SK-MEL-5 (cell line): ENCODE results near the gene BRD3OS. TPM values are rescaled to one million over a fixed set of nuclear protein-coding genes. Genes with fewer than 3 reads are reported as not detected.

Source experiments
- DNase-seq: peaks from one replicate; pipeline ENCODE4 v3.0.0-alpha.2; 2016; ENCODE audit warnings: low read depth, low spot score
- in situ Hi-C: cut with HindIII; loops from 2 replicates; pipeline ENCODE4 v1.10.0; 2016; ENCODE audit warnings: low sequenced_read_pairs, high pct_unique_total_duplicates, low pct_unique_long_range_greater_than_20kb
- total RNA-seq: library from RNA; depleted of rRNA; stranded (reverse); fragments of >200 nt; shearing (Covaris generic); gene quantifications from 2 replicates; pipeline ENCODE4 v1.2.3, GENCODE V29; 2014

BRD3OS gene
- total RNA-seq, 1 experiment from 2014 or later, result 18.3 TPM

DNA sequence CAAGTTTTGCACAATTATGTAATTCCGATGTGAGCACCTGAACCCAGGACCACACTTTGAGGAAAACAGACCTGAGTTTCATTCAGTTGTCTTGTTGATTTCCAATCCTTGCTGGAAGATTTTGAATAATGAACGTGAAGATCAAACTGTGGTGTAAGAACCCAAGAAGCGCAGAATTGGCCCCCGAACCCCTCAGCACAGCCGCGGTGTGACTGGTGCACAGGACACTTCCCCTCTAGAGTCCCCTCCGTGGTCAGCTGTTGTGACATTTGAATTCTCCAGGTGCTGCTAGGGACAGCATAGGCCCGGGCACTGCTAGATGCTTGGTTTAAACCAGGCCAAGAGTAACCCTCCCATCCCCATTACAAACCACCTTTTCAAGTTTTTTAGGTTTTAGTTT is 1.7 kb downstream of the BRD3OS start:
- DNase-seq, result no peak
- in situ Hi-C loops, result no loop called here

DNA sequence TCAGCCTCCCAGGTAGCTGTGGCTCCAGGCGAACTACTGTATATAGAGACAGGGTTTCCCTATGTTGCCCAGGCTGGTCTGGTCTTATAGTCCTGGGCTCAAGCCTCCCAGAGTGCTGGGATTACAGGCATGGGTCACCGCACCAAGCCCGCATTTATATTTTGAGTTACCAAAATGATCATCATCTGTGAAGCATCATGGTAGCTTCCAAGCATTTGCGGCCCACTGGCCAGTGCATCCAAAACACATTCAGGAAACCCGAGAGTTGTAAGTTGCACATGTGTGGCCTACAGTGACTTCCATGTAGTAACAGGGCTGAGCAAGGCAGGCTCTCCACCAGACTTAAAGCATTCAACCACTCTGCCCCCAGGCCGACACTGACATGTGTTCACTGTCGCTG is 2.3 kb downstream of the BRD3OS start:
- DNase-seq, result no peak
- in situ Hi-C loops, result no loop called here

DNA sequence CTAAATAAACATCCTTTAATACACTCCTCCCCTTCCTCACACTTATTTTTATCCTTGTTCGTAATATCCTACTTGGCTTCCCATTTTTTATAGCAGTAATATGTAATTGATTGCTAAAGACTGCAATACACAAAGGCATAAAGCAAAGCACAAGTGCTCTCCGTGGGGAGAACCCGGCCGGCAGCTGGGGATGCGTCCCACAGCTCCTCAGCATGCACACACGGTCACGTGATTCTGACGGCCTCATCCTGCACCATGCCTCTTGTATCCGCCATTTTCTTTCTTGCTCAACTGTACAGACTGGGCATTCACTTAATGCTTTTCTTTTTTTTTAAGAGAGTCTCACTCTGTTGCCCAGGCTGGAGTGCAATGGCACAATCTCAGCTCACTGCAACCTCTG is 2.8 kb downstream of the BRD3OS start:
- in situ Hi-C loops, result no loop called here
- no peak for DNase-seq

- in situ Hi-C loops, result no loop called here
These were observed 3.4 kb downstream of the BRD3OS start for GRCh38 chr9:134028575-134029247.

GRCh38 chr9:134029248-134030226 is 4.3 kb downstream of the BRD3OS start:
- in situ Hi-C loops, result no loop called here
- DNase-seq, result no peak

More at GRCh38 chr9:134028575-134029247, 3.4 kb downstream of the BRD3OS start:
- DNase-seq, result no peak

GRCh38 chr9:134030821-134031470 is 5.7 kb downstream of the BRD3OS start:
- in situ Hi-C loops, result no loop called here
- DNase-seq, result no peak

DNA sequence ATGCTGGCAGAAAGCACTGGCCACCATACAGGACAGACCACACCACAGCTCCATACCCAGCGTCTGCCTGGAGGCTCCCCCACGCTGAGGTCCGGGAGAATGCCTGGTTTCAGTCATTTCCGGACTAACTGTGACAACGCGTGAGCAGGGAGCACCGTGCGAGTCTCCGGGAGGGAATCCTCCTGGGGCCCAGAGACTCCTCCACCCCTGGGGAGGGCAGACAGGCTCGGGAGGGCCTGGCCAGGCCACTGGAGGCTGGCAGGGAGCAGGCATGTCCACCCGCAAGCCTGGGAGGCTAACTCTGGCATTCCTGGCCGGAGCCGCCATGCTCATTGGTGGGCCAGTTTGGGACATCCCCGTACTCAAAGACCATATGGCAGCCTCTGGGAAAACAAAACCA is 6.5 kb downstream of the BRD3OS start:
- in situ Hi-C loops, result no loop called here
- no peak for DNase-seq

GRCh38 chr9:134032456-134033222 is 7.4 kb downstream of the BRD3OS start:
- in situ Hi-C loops, result no loop called here
- no peak for DNase-seq

- in situ Hi-C loops, result no loop called here
- DNase-seq, result no peak
These were observed 8.4 kb downstream of the BRD3OS start for GRCh38 chr9:134033516-134034214.

DNA sequence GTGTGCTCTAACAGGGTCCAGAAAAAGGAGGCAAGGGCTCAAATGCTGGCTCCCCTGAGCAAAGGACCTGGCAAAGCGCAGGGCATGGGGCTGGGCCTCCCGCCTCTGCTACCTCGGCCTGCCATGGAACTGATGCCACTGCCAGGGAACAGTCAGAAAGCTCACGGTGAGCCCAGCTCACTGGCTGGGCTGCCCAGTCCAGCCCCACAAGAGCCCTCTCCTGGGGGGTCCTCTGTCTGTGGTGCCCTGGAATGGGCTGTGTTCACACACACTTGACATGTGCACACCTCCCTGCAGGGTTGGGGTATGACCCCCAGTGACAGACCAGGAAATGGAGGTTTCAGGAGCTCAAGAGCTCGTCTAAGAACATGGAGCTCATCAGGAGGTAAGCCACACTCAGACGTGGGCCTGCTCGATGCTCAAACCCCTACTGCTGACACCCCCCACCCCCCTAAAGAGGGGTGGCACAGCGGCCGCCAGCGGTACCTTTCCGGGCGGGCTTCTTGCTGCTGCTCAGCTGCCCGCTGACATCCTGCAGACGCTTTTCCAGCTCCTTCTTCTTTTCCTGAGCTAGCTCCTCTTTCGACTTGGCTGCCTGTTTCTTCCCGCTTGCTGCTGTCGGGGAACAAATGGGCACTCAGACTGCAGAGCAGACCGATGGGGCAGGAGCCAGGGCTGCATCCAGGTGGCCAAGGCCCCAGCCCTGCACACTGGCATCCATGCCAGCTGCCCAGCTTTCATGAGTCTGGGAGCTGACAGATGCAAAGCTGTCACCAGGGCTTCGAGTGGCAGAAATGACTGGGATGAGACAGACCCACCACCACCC is 9.1 kb downstream of the BRD3OS start:
- in situ Hi-C loops, result no loop called here

DNA sequence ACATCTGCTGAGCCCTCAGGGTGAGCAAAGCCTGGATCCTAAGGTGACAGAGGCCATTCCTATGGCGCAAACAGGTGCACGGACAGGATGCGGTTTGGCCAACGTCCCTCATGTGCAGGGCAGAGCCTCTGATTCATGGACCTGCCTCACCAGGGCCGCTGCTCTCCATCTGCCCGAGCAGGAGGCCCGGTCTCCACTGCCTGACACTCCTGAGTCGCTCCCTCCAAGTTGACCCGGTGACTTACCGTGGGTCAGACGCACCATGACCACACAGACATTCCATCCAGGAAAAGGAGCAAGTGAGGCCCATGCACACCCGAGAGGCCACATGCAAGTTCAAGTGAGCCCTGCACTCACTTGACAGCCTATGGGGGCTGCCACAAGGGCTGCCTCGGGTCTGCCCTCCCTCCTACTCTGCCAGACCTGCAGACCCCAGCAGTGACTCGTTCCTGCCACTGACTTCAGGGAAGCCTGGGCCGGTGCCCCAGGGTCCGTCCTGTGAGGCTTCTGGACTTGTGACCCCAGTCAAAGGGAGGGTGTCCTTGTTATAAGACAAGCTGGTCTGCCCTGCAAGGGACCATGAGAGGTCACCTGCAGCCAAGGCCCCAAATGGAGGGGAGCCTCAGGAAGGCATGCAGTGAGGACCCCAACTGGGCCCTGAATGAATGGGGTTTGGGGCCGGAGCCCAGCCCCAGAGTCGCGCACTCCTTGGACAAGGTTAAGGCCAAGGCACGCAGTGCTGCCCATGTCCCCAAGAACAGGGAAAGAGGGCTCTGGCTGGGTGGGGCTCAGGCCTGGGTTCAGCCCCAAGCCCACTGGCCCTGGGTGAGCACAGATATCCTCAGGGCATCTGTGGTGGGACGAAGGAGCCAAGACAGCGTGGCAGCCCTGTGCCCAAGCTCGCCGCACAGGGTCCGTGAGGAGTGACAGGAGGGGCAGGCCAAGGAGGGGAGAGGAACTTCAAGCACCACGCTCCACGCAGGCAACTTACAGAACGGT is 10.1 kb downstream of the BRD3OS start:
- in situ Hi-C loops, result no loop called here

More for the DNA sequence above, 9.1 kb downstream of the BRD3OS start:
- no peak for DNase-seq

DNA sequence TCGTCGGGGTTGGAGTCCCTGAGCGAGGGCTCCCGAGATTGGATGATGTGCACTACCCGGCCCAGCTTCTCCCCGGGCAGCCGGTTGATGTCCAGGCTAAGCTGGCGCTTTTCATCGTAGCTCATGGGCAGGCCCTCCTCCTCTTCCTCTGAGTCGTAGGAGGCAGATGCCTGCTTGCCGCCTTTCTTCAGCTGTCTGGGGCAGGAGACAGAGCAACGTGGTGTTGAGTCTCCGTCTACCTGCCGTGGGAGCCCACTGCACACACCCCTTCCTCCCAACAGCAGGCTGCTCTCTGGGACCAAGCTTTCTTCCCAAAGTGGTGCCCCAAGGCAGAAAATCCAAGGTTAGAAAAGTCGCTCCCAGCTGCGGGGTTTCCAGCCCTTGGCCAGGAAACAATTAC is 10.8 kb downstream of the BRD3OS start:
- no peak for DNase-seq
- in situ Hi-C loops, result no loop called here

More for the DNA sequence above, 10.1 kb downstream of the BRD3OS start:
- no peak for DNase-seq

DNA sequence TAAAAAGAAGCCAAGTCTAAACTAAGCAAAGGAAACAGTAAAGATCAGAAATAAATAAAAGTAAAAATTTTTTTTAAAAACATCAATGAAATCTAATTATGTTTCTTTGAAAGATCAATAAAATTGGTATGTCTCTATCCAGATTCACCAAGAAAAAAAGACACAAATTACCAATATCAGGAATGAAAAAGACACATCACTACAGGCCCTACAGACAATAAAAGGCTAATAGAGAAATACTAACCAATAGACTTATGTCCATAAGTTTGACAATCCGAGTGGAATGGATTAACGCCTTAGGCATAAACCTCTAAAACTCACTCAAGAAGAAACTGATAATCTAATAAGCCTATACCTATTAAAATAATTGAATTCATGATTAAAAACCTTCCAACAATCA is 12.4 kb downstream of the BRD3OS start:
- in situ Hi-C loops, result no loop called here
- DNase-seq, result no peak

GRCh38 chr9:134039386-134040175 is 14.3 kb downstream of the BRD3OS start:
- in situ Hi-C loops, result no loop called here
- no peak for DNase-seq

DNA sequence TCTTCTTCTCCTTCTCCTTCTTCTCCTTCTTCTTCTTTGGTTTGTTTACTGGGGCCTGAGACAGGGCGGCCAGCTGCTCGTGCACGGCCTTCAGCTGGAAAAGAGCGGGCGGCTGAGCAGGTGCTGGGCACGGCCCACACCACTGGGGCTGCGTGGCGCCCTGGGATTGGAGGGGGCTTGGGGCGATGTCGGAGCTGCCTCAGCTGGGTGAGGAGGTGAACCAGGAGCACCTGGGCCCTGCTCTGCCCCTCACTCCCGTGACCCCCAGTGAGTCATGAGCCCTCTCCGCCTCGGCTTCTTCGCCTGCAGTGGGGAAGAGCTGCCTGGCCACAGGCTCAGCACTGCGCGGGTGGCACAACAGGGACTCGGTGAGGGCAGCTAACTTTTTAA is 14.9 kb downstream of the BRD3OS start:
- in situ Hi-C loops, result no loop called here

More for the DNA sequence above, 14.9 kb downstream of the BRD3OS start:
- no peak for DNase-seq
